ENCODE measurements around the gene LRCH3.

LRCH3 gene

DNA sequence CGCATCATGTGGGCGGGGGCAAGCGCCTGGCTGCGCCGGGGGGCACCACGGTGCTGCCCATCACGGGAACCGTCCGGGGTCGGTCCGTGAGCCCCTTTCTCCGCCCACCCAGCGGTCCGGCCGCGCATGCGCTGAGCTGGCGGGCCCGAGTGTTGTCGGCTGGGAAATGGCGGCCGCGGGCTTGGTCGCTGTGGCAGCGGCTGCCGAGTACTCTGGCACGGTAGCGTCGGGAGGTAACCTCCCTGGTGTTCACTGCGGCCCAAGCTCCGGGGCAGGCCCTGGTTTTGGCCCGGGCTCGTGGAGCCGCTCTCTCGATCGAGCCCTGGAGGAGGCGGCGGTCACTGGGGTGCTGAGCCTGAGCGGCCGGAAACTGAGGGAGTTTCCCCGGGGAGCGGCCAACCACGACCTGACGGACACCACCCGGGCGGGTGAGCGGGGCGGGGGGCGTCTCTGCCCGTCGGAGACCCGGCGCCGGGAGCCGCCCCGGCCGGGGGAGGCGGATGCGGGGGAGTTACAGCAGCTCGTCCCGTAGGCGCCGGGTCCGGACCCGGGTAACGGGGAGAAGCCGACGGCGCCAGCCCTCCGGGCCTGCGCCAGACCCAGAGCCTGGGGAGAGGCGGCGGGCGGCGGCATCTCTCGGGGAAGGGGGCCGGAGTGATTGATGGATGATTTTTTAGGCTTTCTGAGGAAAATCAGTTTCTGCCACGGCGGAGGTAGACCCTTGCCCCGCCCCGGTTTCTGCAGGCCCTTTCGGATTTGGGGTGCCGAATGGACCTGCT is at the start of gene LRCH3:
TSS of gene LRCH3 (plus strand) at position 142 of the 779 bp plus-strand sequence. CDS start at position 167, 25 bp downstream.
- peak; percentile 64 to 76 for DNase-seq (ENCODE audit: low read depth in 1 of 2, low spot score in 1 of 2)

DNA sequence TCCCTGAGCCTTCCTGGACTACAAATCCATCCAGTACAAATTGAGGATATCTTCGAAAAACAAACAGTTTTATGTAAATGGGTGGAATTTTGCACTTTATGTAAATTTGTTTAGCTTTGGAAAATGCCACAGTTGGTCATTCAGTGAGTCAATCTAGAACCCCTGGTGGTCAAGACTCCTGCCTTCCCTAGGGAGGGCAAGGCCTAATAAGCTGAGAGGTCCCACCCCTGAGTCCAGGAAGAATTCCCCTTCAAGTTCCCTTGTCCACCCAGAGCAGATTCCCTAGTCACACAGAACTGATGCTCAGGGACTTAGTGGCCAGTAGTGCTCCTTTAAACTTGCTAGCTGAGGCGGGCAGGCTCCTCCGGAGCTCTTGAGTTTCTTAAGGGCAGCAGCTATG is 48.3 kb upstream of the LRCH3 start:
- no peak for DNase-seq (ENCODE audit: low read depth in 1 of 2, low spot score in 1 of 2)

DNA sequence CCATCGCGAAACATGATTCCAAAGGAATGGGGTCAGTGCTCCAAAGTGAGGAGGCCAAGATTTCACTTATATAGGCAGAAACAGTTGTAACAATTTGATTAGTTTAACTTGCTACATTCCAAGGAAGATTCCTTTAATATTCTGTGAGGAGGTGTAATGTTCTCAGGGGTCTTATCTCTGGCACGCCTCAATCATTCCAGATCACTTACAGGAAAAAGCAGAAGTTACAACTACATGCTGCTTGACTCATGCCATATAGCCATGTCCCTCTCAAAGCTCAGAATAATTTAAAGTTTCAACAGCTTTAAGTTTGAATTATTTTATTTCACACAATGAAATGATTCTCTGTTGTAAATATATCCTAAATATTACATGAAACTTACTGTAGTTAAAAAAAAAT is 44.8 kb upstream of the LRCH3 start:
- DNase-seq (ENCODE audit: low read depth in 1 of 2, low spot score in 1 of 2), result no peak

DNA sequence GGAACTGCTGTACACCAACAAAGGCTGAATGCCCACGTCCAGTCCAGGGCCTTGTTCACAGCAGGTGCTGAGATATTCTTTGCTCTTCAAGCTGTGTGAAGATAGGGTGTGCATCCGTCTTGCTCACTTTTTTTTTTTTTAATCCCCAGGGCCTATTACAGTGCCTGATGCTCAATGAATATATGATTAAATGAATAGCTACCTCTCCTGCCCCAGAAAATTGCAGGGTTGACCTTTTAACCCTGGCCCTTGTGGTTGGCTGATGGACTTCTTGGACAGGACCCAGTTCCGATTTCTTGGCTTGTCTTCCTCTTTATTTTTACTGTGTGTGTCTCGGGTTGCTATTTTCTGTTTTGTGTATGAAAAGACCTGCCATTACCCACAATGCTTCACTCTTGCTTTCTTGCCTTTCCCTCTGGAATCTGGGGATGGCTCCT is 44.2 kb upstream of the LRCH3 start:
- no peak for DNase-seq (ENCODE audit: low read depth in 1 of 2, low spot score in 1 of 2)

DNA sequence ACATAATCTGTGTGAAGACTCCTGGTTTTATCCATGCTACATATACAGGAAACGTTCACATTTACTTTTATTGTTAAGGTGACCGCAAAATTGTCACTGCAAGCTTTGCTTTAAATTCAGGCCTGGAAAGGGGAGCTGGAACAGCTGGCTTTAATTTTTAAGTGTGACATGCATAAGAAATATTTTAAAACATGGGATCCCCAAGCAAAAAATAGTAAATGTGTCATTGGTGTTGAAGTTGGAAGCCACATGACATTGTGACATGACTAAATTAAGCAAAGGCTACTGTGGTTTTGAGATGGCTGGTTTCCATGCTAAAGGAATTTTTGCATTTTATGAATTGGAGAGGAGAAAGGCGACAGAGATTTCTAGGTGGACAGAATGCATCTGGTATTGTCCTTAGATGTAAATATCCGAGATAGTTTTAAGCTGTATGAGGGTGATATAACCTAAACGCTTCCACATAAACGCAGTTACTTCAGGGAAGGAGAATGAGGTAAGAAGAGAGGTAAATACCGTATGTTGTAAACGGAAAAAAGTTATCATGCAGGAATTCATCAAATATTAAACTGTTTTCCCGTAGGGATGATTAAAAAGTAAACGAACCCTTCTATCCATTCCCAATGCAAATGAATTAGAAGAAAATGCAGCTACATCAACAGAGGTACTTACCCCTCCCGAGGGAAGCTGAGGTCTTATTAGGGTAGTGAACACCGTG is 42.3 kb upstream of the LRCH3 start:
- DNase-seq (ENCODE audit: low read depth in 1 of 2, low spot score in 1 of 2), result no peak

DNA sequence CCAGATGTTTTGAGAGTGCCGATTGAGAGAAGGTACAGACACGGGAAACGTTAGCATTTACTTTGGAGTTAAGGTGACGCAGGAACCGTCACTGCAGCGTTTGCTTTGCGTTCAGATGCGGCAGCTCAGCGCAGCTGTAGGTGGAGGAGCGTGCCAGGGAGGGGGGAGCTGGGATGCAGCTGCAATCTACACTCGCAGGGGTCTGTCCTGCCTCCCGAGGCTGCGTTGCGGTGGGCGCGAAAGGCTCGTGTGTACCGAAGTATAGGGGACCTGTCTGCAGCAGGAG is 41.8 kb upstream of the LRCH3 start:
- peak; percentile 39 to 45 for DNase-seq (ENCODE audit: low read depth in 1 of 2, low spot score in 1 of 2)

DNA sequence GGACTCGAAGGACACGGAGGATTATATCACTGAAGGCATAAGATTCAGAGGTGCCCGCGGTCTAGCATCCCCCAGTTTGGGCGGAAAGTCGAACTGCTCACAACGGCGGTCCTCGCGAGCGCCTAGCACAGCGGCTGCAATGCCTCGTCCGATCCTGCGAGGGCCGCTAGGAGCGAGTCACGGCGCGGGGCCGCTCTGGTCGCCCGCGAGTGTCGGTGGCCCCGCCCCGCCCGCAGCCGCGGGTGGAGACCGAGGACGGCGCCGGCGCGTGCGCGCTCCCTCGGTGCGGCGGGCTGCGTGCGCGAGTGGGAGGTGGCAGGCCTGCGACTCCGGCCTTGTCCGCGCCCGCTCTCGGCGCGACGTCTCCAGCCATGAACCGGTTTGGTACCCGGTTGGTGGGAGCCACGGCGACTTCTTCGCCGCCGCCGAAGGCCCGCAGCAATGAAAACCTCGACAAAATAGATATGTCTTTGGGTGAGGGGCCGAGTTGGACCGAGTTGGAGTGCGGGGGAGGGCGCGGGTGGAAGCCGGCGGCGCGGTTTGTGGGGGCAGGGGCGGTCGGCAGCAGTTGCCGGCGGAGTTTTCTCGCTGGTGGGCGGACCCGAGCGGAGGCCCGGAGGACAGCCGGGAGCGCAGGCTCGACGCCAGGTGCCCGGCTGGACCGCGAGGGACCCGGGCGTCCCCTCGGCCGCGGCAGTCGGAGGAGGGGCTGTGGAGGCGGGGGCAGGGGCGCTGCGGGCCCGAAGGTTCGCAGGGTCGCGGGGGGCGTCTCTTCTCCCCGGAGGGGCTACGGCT is 41.3 kb upstream of the LRCH3 start, which contains the start of gene FYTTD1:
TSS of gene FYTTD1 (plus strand) at position 283 of the 795 bp plus-strand sequence. CDS start at position 372, 89 bp downstream.
- DNase-seq (ENCODE audit: low read depth in 1 of 2, low spot score in 1 of 2), result peak; percentile 73 to 83

DNA sequence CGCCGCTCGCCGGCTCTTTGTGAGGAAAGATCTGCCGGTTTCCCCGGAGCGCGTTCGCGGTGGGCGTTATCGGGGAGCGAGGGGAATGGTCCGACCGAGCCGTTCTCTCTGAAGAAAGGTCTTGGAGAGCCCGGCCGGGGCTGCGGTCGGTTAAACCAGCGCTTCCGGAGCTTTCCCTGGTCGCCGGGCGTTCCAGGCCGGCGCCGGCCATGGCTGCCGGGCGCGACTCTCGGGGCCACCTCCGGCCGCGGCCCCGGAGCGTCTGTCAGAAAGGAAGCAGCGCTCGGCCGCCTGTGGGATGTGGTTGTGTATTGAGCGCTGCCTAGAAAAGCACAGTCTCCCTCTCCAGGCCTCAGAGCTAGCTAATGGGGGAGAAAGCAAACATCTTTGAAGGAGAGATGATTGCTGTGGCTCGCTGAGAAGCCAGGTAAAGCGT is 40.6 kb upstream of the LRCH3 start:
- DNase-seq (ENCODE audit: low read depth in 1 of 2, low spot score in 1 of 2), result peak; percentile 26 to 34

DNA sequence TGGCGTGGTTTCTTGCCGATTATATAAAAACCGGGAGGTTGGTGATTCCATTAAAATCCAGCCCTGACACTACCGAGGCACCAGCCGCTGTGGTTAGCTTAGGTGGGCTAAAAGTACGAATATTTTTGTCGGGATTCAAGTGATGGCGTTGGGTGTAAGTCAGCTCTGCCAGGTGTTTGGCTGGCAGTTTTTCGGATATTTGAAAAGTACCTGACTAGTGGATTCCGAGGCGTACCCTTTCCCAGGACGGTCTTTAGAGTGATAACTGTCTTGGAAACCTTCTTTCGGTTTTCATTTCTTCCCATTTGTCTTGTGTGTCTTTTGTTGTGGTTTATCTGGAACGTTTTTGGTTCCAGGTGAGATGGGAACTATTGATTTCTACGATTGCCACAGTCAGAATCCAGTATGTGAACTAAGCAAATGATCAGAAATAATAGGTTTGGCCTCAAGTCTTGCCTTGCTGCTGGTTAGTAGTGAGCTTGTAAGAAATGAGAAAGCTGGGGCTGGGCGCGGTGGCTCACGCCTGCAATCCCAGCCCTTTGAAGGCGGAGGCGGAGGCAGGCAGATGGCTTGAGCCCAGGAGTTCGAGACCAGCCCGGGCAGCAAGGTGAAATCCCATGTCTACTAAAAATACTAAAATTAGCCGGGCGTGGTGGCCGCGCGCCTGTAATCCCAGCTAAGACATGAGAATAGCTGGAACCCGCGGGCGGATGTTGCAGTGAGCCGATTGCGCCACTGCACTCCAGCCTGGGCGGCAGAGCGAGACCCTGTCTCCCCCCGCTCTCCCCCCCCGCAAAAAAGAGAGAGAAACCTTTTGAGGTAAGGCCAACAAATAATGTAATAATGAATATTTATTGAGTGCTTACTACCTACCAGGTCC is 40.0 kb upstream of the LRCH3 start:
- DNase-seq (ENCODE audit: low read depth in 1 of 2, low spot score in 1 of 2), result no peak

DNA sequence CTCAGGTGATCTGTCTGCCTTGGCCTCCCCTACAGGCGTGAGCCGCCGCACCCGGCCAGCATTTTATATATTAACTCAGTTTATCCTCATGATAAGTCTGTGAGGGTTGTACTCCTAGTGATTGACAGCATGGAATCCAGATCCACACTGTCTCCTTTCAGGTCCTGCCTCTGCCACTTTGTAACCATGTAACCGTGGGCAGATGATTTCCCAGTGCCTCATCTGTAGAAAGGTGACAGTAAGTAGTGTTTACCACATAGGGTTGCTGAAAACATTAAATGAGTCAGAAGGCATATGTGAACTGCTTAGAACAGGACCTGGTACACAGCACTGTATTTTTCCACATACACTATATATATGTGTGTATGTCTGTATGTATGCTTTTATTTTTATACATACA is 38.9 kb upstream of the LRCH3 start:
- no peak for DNase-seq (ENCODE audit: low read depth in 1 of 2, low spot score in 1 of 2)

DNA sequence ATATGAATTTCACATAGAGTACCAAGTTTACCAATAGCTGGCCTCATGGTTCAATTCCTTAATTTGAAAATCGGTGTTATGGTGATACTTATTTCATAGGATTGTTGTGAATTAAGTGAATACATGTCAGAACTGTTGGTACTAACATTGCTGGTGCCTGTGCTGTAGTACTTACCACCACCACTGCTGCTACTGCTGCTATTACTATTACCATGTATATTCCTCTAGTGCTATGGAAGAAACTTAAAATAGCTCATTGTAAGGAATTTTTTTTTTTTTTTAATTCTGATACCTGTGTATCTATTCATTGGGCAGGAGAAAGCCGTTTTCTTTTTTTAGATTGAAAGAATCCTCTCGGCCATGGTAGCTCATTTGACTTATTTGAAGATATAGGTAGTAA is 37.8 kb upstream of the LRCH3 start:
- no peak for DNase-seq (ENCODE audit: low read depth in 1 of 2, low spot score in 1 of 2)

DNA sequence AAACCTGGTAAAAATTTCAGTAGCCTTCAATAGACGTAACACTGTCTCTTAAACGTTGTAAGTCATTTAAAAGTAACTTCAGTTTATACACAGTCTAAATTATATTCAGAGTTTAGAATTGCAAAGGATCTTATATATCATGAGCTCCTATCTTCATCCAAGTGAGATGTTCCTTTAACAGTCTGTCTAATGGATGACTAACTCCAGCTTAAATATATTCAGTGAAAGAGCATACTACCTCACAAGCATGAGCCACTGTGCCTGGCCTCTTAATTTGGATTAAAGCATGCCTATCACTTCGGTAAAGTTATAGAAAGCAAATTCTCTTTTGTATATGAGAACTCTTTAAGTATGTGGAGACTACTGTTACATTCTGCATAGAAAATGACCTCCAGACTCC is 34.4 kb upstream of the LRCH3 start:
- DNase-seq (ENCODE audit: low read depth in 1 of 2, low spot score in 1 of 2), result no peak

DNA sequence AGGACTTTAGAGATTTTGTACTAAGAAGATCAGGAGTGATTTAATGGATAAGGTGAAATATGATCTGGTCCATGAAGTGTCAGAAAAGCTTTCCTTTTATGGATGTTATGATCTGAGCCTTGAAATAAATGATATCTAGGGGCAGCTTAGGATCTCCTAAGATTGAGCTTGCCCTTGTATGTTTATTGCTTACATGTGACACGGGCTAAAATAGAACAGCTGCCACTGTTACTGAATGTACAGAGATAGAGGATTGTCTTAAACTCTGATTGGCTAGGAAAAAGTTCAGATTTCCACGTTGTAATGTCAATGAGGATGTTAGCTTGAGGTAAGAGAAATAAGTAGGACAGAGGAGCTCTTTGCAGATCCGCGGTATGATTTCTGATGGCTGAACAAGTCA is 32.5 kb upstream of the LRCH3 start:
- DNase-seq (ENCODE audit: low read depth in 1 of 2, low spot score in 1 of 2), result no peak

DNA sequence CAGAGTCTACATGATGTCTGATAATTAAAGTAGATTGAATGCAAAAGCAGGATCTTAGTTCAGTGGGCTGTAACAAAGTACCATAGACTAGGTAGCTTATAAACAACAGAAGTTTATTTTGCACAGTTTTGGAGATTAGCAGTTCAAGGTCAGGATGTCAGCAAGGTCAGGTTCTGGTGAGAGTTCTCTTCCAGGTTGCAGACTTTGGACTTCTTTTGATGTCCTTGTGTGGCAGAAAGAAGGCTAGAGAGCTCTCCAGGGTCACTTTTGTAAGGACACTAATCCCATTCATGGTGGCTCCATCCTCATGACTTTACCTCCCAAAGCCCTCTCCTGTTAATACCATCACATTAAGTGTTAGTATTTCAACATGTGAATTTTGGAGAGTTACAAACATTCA is 29.3 kb upstream of the LRCH3 start:
- no peak for DNase-seq (ENCODE audit: low read depth in 1 of 2, low spot score in 1 of 2)

DNA sequence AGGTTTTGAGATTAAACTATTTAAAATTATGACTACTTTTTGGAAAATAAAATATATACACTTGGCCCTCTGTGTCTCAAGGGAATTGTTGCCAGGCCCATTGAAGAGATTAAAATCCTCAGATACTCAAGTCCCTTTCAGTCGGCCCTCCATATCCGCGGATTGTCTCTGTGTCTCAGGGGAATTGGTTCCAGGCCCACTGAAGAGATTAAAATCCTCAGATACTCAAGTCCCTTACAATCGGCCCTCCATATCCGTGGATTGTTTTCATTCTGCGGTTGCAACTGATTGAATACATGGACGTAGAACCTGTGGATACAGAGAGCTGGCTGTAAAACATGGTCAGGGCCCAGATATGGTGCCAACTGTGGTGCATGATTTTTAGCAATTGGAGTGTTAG is 15.7 kb upstream of the LRCH3 start:
- DNase-seq (ENCODE audit: low read depth in 1 of 2, low spot score in 1 of 2), result no peak

DNA sequence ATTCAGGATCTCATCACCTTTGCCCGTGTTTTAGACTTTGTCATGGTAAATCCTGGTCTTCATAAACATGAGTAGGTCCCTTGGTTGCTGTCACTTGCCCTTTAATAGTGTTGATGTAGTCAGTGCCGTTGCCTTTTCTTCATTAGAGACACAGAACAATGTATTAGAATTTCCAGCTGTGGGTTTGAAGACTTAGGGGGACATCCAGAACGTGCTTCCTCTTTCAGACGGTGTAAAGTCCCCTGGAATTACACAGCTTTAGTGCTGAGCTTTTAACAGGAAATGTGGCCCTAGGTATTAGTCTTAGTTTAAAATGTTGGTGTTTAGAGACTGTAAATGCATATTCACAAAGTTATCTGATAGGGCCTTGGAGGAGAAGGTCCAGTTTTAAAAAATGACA is 8.8 kb upstream of the LRCH3 start:
- no peak for DNase-seq (ENCODE audit: low read depth in 1 of 2, low spot score in 1 of 2)

DNA sequence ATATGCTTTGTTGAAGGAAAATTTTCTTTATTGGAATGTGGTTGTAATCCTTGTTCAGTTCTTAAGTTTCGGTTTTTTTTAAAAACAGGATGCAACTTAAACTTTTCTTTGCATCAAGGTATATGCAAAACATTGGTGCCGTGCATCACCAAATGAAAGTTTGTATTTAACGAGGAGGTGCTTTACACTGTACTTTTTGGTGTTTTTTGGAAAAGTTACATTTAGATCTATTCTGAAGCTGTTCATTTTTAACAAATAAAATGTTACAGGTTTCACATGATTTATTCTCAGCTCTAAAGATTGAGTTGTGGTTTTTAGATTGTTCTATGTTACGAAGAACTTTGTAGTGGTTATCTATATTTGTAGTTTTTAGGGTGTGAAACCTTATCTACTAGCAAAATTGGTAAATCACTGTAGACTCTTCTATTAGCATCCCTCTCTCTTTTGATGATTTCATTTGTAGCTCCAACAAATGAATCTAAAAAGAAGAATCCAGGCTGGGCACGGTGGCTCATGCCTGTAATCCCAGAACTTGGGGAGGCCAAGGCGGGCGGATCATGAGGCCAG is 7.0 kb upstream of the LRCH3 start:
- DNase-seq (ENCODE audit: low read depth in 1 of 2, low spot score in 1 of 2), result no peak

DNA sequence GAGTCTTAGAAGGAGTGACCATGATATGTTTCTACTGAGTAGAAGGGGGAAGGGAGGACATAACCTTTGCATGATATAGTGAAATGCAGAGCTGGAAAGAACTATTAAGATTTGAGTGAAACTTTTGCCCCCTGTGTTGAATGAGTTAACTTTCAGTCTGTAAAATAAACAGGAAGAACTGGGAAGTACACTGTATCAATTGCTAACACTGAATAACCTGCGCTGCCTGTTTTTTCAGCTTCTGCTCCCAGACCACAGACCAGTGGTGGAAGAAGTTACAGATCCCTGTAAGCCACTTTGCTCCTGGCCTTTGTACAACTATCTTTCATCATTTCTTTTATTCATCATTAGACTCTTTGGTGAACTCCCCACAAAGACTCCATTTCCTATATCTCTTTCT is 3.6 kb upstream of the LRCH3 start:
- no peak for DNase-seq (ENCODE audit: low read depth in 1 of 2, low spot score in 1 of 2)

DNA sequence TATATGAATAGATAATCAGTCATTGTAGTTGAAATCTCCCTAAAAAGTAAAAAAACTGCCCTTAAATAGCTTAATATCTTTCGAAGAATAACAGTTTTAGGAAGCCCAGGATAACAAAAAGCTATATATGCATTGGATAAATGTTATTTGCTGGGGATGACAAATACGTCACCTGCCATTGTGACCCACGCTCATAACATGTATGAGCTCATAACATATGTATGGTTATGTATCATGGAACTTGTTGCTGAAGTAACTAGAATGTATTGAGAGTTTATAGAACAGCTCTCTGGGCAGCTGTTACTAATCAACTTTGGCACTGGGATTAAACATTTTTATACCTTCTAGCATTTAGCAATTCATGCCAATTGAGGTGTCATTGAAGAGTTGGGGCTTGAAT is 1.7 kb upstream of the LRCH3 start:
- no peak for DNase-seq (ENCODE audit: low read depth in 1 of 2, low spot score in 1 of 2)

DNA sequence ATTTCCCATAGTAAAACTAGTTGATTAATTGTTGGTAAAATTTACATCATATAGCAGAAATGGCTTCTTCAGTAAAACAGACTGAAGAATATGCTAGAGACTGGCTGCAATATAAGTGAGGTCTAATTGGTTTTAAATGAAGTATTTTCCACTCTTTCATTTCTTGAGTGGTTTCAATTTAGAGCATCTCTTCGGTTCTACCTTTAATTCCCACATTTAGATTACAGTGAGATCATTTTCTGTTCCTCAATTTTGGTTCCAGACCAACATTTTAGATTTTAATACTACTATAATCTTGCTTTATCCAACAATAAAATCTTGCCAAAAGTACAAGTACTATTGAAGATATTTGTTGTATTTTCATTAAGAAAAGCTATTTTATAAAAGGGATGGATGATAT is 1.0 kb upstream of the LRCH3 start:
- DNase-seq (ENCODE audit: low read depth in 1 of 2, low spot score in 1 of 2), result no peak
